Prostate gland (tissue), 2 donors: ENCODE results near the gene SH3RF2.

Source experiments
- POLR2A ChIP-seq: fragments of 450-650 bp; IDR thresholded peaks from one replicate; pipeline ENCODE4 v1.6.1; 2016; ENCODE audit warnings: antibody characterized with exemption, mild to moderate bottlenecking
- TF ChIP-seq, protein P1 (sequence below), 4 experiments: fragments of 200-600 bp in 2 of 4; fragments of 450-650 bp in 2 of 4; sonication (generic) in 2 of 4; IDR thresholded peaks; 1 replicate in 3 of 4; 2 replicates in 1 of 4; pipeline ENCODE4 v1.5.1; 2016 to 2019; ENCODE audit warnings: antibody characterized with exemption in 4 of 4, mild to moderate bottlenecking in 2 of 4, moderate library complexity in 2 of 4

DNA sequence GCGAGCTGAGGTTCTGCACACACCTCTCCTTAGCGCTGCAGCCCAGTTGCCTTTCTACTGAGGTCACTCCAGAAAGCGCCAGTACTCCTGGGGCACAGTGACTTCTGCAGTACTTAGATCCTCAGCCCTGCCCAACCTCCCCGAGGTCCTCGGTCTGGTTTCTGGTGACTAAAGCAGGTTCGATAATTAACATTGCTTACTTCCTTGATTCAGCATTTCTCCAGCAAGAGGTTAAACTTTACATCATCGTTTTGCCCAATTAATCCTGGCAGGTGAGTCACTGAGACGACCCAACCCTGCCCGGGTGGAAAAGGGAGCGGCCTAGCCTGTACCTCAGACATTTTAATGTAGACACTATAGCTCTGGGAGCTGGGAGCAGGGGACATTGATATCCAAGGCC, 91.4 kb downstream of the SH3RF2 start:
- TF ChIP-seq POLR2A = no peak
- TF ChIP-seq, protein P1, sequence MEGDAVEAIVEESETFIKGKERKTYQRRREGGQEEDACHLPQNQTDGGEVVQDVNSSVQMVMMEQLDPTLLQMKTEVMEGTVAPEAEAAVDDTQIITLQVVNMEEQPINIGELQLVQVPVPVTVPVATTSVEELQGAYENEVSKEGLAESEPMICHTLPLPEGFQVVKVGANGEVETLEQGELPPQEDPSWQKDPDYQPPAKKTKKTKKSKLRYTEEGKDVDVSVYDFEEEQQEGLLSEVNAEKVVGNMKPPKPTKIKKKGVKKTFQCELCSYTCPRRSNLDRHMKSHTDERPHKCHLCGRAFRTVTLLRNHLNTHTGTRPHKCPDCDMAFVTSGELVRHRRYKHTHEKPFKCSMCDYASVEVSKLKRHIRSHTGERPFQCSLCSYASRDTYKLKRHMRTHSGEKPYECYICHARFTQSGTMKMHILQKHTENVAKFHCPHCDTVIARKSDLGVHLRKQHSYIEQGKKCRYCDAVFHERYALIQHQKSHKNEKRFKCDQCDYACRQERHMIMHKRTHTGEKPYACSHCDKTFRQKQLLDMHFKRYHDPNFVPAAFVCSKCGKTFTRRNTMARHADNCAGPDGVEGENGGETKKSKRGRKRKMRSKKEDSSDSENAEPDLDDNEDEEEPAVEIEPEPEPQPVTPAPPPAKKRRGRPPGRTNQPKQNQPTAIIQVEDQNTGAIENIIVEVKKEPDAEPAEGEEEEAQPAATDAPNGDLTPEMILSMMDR (IDR thresholded peaks at IDR 0.05) = no peak
